ENCODE data around the gene SNRPE. TPM values are rescaled to one million over a fixed set of nuclear protein-coding genes. Genes with fewer than 3 reads are reported as not detected.

The SNRPE gene
- total and polyA plus RNA-seq, 9 of the 15 experiments (the other 6 are each of a cell fraction or from before 2014, with no cell fraction given): 216 to 1,893 (median 487) TPM

DNA sequence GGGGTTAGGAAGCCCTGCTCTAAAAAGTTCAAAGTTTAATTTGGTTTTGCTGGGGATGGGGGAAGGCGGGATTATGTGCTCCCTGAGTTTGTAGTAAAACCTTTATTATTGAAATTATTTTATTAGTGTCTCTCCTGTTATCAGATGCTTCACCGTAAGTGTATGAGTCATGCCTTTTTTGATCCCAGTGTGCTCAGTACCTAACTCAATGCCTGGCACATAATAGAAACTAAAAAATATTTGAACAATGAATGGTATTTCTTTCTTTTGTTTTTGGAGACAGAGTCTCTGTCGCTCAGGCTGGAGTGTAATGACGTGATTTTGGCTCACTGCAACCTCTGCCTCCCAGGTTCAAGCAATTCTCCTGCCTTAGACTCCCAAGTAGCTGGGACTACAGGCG lies 6.4 kb downstream of the SNRPE start:
- POLR2A ChIA-PET: interaction anchor here (1.0 kb wide), 1 partner anchor 245 kb away, joined by 3 read pairs; no protein-coding TSS in a partner anchor

DNA sequence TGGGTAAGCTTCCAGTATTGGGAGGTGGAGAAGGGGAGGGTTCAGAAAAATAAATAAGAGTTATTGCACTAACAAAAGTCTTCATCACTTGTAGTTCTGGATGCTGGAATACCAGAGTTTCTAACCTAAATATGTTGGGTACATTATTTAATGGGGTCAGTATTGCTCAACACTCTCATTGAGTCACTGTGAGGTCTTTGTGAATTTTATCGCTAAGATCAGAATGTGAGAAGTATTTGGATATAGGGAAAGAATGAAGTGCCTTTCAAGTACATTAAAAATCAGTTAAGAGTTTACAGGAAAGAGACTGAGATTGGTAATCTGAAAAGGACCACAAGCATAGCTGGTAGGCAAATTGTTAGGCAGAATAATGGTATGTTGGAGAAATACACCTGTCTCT lies 8.8 kb downstream of the SNRPE start:
- no peak overlapping the region for H2AFZ ChIP-seq (ENCODE audit: low read depth, low read length)
- intact Hi-C loops (cut with micrococcal nuclease): loop anchor here (10.0 kb wide), 1 partner anchor 125 kb away; no protein-coding TSS in a partner anchor
- no peaks in the 10 kb centered on the region for H3K4me1 ChIP-seq (replicated peaks in 1 of 2; ENCODE audit: control insufficient read depth in 2 of 2, insufficient read depth in 2 of 2, low read length in 2 of 2)
- H3K9me1 ChIP-seq (ENCODE audit: control insufficient read depth, insufficient read depth, low read length): no peaks in the 10 kb centered on the region
- no peak overlapping the region for H3K27ac ChIP-seq (ENCODE audit: extremely low read depth, low read depth, low read length)
- H3K9ac ChIP-seq (ENCODE audit: insufficient read depth in 1 of 2, low read depth in 2 of 2, low read length in 2 of 2): no peak overlapping the region
- WGBS (ENCODE audit: insufficient coverage, low coverage, missing lambda C conversion rate): 92% methylated on average over 1 of the region's 1 CpG
- H3K4me2 ChIP-seq (ENCODE audit: insufficient read depth, low read length): no peak overlapping the region
- no peak overlapping the region for H3K4me3 ChIP-seq
- CTCF ChIA-PET (ENCODE audit: low intra/inter-chr PET ratio): interaction anchor here (0.6 to 2.3 kb wide), 4 partner anchors 253 to 990 kb away, joined by 3 to 35 read pairs (median 4); no protein-coding TSS in a partner anchor
- H3K9me3 ChIP-seq (replicated peaks; ENCODE audit: control insufficient read depth, insufficient read depth, low read depth, low read length): no peaks in the 10 kb centered on the region
- BruUV-seq (replicated peaks): no TSS peak
- peaks cover 72% of the 10 kb centered on the region for H3K36me3 ChIP-seq (ENCODE audit: control insufficient read depth, insufficient read depth, low read length)
- no peaks in the 10 kb centered on the region for H3K27me3 ChIP-seq (ENCODE audit: control insufficient read depth in 2 of 2, insufficient read depth in 2 of 2, low read length in 2 of 2)
- DNase-seq (ENCODE audit: extremely low read depth in 1 of 4, low spot score in 3 of 4) (no peak), ATAC-seq (no peak), FAIRE-seq (no peak)
- peaks cover 4% of the 10 kb centered on the region; the same call in 1 of the 3 replicates for H3K79me2 ChIP-seq (ENCODE audit: control insufficient read depth, insufficient read depth, low read length)
- POLR2A ChIA-PET: interaction anchor here (1.1 kb wide), 1 partner anchor 90 kb away, joined by 3 read pairs; no protein-coding TSS in a partner anchor
- H4K20me1 ChIP-seq (replicated peaks; ENCODE audit: control insufficient read depth, insufficient read depth, low read length): no peaks in the 10 kb centered on the region
- in situ Hi-C loops (cut with MboI): no loop called here
- TF ChIP-seq CBFB (CRISPR knock-in tag; IDR thresholded peaks at IDR 0.05) (no peak), KDM2B (CRISPR knock-in tag; IDR thresholded peaks at IDR 0.05) (no peak), CEBPG (CRISPR knock-in tag; IDR thresholded peaks at IDR 0.05) (no peak), CEBPG (tag; conservative IDR thresholded peaks at IDR 0.05 in 1 of 2, IDR thresholded peaks at IDR 0.05 in 1 of 2) (peak; percentile 10 to 15; a peak in 1 of 4 replicates), HMGN3 (IDR thresholded peaks at IDR 0.05; ENCODE audit: borderline replicate concordance, extremely low read depth, insufficient read length, low read depth, low read length) (no peak)
- TF ChIP-seq, protein P1, sequence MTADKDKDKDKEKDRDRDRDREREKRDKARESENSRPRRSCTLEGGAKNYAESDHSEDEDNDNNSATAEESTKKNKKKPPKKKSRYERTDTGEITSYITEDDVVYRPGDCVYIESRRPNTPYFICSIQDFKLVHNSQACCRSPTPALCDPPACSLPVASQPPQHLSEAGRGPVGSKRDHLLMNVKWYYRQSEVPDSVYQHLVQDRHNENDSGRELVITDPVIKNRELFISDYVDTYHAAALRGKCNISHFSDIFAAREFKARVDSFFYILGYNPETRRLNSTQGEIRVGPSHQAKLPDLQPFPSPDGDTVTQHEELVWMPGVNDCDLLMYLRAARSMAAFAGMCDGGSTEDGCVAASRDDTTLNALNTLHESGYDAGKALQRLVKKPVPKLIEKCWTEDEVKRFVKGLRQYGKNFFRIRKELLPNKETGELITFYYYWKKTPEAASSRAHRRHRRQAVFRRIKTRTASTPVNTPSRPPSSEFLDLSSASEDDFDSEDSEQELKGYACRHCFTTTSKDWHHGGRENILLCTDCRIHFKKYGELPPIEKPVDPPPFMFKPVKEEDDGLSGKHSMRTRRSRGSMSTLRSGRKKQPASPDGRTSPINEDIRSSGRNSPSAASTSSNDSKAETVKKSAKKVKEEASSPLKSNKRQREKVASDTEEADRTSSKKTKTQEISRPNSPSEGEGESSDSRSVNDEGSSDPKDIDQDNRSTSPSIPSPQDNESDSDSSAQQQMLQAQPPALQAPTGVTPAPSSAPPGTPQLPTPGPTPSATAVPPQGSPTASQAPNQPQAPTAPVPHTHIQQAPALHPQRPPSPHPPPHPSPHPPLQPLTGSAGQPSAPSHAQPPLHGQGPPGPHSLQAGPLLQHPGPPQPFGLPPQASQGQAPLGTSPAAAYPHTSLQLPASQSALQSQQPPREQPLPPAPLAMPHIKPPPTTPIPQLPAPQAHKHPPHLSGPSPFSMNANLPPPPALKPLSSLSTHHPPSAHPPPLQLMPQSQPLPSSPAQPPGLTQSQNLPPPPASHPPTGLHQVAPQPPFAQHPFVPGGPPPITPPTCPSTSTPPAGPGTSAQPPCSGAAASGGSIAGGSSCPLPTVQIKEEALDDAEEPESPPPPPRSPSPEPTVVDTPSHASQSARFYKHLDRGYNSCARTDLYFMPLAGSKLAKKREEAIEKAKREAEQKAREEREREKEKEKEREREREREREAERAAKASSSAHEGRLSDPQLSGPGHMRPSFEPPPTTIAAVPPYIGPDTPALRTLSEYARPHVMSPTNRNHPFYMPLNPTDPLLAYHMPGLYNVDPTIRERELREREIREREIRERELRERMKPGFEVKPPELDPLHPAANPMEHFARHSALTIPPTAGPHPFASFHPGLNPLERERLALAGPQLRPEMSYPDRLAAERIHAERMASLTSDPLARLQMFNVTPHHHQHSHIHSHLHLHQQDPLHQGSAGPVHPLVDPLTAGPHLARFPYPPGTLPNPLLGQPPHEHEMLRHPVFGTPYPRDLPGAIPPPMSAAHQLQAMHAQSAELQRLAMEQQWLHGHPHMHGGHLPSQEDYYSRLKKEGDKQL (CRISPR knock-in tag; IDR thresholded peaks at IDR 0.05; ENCODE audit: borderline replicate concordance): no peak

More for the DNA sequence above, 6.4 kb downstream of the SNRPE start:
- Histone ChIP-seq H3K79me2 (ENCODE audit: control insufficient read depth, insufficient read depth, low read length) (peaks cover 21% of the 10 kb centered on the region), H3K9me1 (ENCODE audit: control insufficient read depth, insufficient read depth, low read length) (no peaks in the 10 kb centered on the region), H3K36me3 (ENCODE audit: control insufficient read depth, insufficient read depth, low read length) (peaks cover 92% of the 10 kb centered on the region), H3K4me2 (ENCODE audit: insufficient read depth, low read length) (no peak overlapping the region), H3K9me3 (replicated peaks; ENCODE audit: control insufficient read depth, insufficient read depth, low read depth, low read length) (no peaks in the 10 kb centered on the region), H4K20me1 (replicated peaks; ENCODE audit: control insufficient read depth, insufficient read depth, low read length) (no peaks in the 10 kb centered on the region), H3K4me3 (no peak overlapping the region), H3K4me1 (replicated peaks in 1 of 2; ENCODE audit: control insufficient read depth in 2 of 2, insufficient read depth in 2 of 2, low read length in 2 of 2) (peaks cover 0 to 5% of the 10 kb centered on the region in 2 experiments; a peak in 1 of 5 replicates), H3K9ac (ENCODE audit: insufficient read depth in 1 of 2, low read depth in 2 of 2, low read length in 2 of 2) (no peak overlapping the region), H3K27ac (ENCODE audit: extremely low read depth, low read depth, low read length) (no peak overlapping the region), H3K27me3 (ENCODE audit: control insufficient read depth in 2 of 2, insufficient read depth in 2 of 2, low read length in 2 of 2) (no peaks in the 10 kb centered on the region), H2AFZ (ENCODE audit: low read depth, low read length) (no peak overlapping the region)
- BruUV-seq (replicated peaks): no TSS peak
- DNase-seq (ENCODE audit: extremely low read depth in 1 of 4, low spot score in 3 of 4) (no peak), ATAC-seq (no peak), FAIRE-seq (no peak)
- 70% methylated on average over 5 of the region's 5 CpGs for WGBS (ENCODE audit: insufficient coverage, low coverage, missing lambda C conversion rate)
- intact Hi-C loops (cut with micrococcal nuclease) (loop anchor here (10.0 kb wide), 1 partner anchor 637 kb away; no protein-coding TSS in a partner anchor), in situ Hi-C loops (cut with MboI) (loop anchor here (10.0 kb wide), 1 partner anchor 497 kb away; no protein-coding TSS in a partner anchor)
- CTCF ChIA-PET (ENCODE audit: low intra/inter-chr PET ratio): interaction anchor here (0.6 kb wide), 1 partner anchor 260 kb away, joined by 3 read pairs; no protein-coding TSS in a partner anchor
- TF ChIP-seq FOSL1 (tag; conservative IDR thresholded peaks at IDR 0.05) (0 out of 2 replicates have a peak, but pooled peaks have one; percentile 18), ZZZ3 (IDR thresholded peaks at IDR 0.05) (no peak), ZNF644 (tag; IDR thresholded peaks at IDR 0.05; ENCODE audit: low read depth) (no peak), HIVEP1 (CRISPR knock-in tag; IDR thresholded peaks at IDR 0.05) (no peak)

All from K562 (cell line).